ENCODE results near the gene TRABD2A.

GRCh38 chr2:84856787-84857186 is 24.1 kb downstream of the TRABD2A start:
- no peak for TF ChIP-seq CTCF (conservative IDR thresholded peaks at IDR 0.05; ENCODE audit: low read length)
- TF ChIP-seq EZH2phosphoT487 (IDR thresholded peaks at IDR 0.05; ENCODE audit: borderline replicate concordance, low read depth, low read length) = no peak
